Right lobe of liver (tissue), 4 donors: Measurements from ENCODE around the gene CCDC92.

ENCODE experiments used
- CTCF ChIP-seq, 4 donors: fragments of 200-600 bp in 3 of 4; fragments of 450-650 bp in 1 of 4; IDR thresholded peaks; one replicate each; pipeline versions ENCODE4 v1.5.1 to v1.8.0; 2016 to 2022; ENCODE audit warnings: antibody characterized with exemption in 4 of 4, mild to moderate bottlenecking in 2 of 4
- POLR2A ChIP-seq: fragments of 450-650 bp; IDR thresholded peaks from one replicate; pipeline ENCODE4 v1.6.1; 2017; ENCODE audit warnings: antibody characterized with exemption, mild to moderate bottlenecking
- donor health status: DM: no; HTN: no; CAD: no.
- donor health status: DM: no; HTN: no; CAD: no.
- donor health status: DM: no; HTN: yes; CAD: no.

GRCh38 chr12:124020514-124020949, 47.9 kb upstream of the CCDC92 start:
- no peak for TF ChIP-seq CTCF (IDR thresholded peaks at IDR 0.05)
- TF ChIP-seq POLR2A, result no peak
